Calu3 (cell line): Measurements from ENCODE around the gene OXSR1. TPM values are rescaled to one million over a fixed set of nuclear protein-coding genes. Genes with fewer than 3 reads are reported as not detected.
"Not testable (repeated sequence)": the region's sequence is repeated elsewhere in the genome, so short reads cannot be mapped to it uniquely, and the experiment has no call there.

Source experiments
- BruUV-seq: library from RNA; stranded (reverse); fragments of 400-500 nt; replicated peaks from 2 replicates; lab custom pipeline; 2021; lab: Mats Ljungman, UMichigan
- CTCF ChIA-PET: fragments of 300-600 bp; sonication (Branson Sonifier 250); formaldehyde crosslinking; loops from one replicate; lab custom pipeline; 2022; ENCODE audit warnings: antibody characterized with exemption; lab: Charles Lee
- DNase-seq: peaks from one replicate; pipeline ENCODE4 v3.0.0; 2022
- H3K27ac Mint-ChIP-seq: one replicate; pipeline ENCODE4 v1.8.0; 2022; ENCODE audit warnings: mixed read lengths; ENCODE audit not compliant: unreplicated experiment
- H3K27me3 Mint-ChIP-seq: one replicate; pipeline ENCODE4 v1.8.0; 2022; ENCODE audit warnings: mixed read lengths; ENCODE audit not compliant: unreplicated experiment
- H3K36me3 Mint-ChIP-seq: one replicate; pipeline ENCODE4 v1.8.0; 2022; ENCODE audit warnings: mild to moderate bottlenecking, moderate library complexity, mixed read lengths; ENCODE audit not compliant: insufficient read depth, unreplicated experiment
- H3K4me1 Mint-ChIP-seq: one replicate; pipeline ENCODE4 v1.8.0; 2022; ENCODE audit warnings: mild to moderate bottlenecking, low read depth, mixed read lengths; ENCODE audit not compliant: unreplicated experiment
- H3K4me3 Mint-ChIP-seq: one replicate; pipeline ENCODE4 v1.8.0; 2022; ENCODE audit warnings: mild to moderate bottlenecking, low read depth, moderate library complexity, mixed read lengths; ENCODE audit not compliant: unreplicated experiment
- H3K9me3 Mint-ChIP-seq: one replicate; pipeline ENCODE4 v1.8.0; 2022; ENCODE audit warnings: low read depth, mixed read lengths; ENCODE audit not compliant: unreplicated experiment
- CTCF ChIP-seq: fragments of 200-600 bp; IDR thresholded peaks from one replicate; pipeline ENCODE4 v1.8.0; 2022; ENCODE audit warnings: antibody characterized with exemption; ENCODE audit not compliant: unreplicated experiment
- intact Hi-C: fragments of 100-400 bp; cut with micrococcal nuclease; formaldehyde crosslinking; loops from one replicate; pipeline ENCODE4 v1.10.0; 2022; ENCODE audit not compliant: unreplicated experiment
- total RNA-seq: library from RNA; stranded (reverse); gene quantifications from 2 replicates; pipeline ENCODE4 v1.2.3, GENCODE V29; 2022

Gene OXSR1
- total RNA-seq, 1 experiment from 2014 or later = 50.4 TPM

DNA sequence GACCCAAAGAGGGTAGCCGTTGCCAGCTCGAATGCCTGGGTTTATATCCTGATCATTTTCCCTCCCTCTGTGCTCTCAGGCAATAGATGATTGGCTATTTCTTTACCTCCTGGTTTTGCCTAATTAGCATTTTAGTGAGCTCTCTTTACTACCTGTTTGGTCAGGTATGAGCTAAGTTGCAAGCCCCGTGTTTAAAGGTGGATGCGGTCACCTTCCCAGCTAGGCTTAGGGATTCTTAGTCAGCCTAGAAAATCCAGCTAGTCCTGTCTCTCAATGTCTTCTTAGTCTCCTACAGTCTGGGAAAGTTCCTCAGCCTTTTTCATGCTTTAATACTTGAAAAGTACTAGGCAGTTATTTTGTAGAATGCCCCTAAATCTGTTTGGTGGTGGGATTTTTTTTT is 131.7 kb downstream of the OXSR1 start:
- DNase-seq, H3K27ac Mint-ChIP-seq, H3K4me1 Mint-ChIP-seq, CTCF ChIA-PET, H3K4me3 Mint-ChIP-seq, H3K9me3 Mint-ChIP-seq, H3K27me3 Mint-ChIP-seq, H3K36me3 Mint-ChIP-seq, BruUV-seq: not testable (repeated sequence)
- intact Hi-C loops = loop anchor here (5.0 kb wide), 1 partner anchor 180 kb away; no protein-coding TSS in a partner anchor

DNA sequence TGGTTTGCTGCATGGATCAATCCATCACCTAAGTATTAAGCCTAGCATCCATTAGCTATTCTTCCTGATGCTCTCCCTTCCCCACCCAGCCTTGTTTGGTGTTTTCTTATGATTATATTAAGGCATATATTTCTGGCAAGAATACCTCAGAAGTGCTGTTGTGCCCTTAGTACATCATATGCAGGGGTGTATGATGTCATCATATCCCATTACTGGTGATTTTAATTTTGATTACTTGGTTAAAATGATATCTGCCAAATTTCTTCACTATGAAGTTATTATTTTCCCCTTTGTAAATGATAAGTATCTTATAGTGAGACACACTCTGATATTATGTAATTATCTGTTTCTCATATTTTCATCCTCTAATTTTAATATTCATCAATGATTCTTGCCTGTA is 132.2 kb downstream of the OXSR1 start:
- Mint-ChIP-seq H3K4me1 (no peaks in the 10 kb centered on the region), H3K9me3 (no peaks in the 10 kb centered on the region), H3K27me3 (no peaks in the 10 kb centered on the region), H3K27ac (no peak overlapping the region), H3K4me3 (no peak overlapping the region), H3K36me3 (no peaks in the 10 kb centered on the region)
- intact Hi-C loops = loop anchor here (5.0 kb wide), 1 partner anchor 180 kb away; no protein-coding TSS in a partner anchor
- TF ChIP-seq CTCF = no peak
- no TSS peak for BruUV-seq
- DNase-seq = no peak
- CTCF ChIA-PET = interaction anchor here (0.6 to 1.0 kb wide), 6 partner anchors 33 to 472 kb away, joined by 3 to 5 read pairs (median 3); partner anchors contain the start of gene EXOG

DNA sequence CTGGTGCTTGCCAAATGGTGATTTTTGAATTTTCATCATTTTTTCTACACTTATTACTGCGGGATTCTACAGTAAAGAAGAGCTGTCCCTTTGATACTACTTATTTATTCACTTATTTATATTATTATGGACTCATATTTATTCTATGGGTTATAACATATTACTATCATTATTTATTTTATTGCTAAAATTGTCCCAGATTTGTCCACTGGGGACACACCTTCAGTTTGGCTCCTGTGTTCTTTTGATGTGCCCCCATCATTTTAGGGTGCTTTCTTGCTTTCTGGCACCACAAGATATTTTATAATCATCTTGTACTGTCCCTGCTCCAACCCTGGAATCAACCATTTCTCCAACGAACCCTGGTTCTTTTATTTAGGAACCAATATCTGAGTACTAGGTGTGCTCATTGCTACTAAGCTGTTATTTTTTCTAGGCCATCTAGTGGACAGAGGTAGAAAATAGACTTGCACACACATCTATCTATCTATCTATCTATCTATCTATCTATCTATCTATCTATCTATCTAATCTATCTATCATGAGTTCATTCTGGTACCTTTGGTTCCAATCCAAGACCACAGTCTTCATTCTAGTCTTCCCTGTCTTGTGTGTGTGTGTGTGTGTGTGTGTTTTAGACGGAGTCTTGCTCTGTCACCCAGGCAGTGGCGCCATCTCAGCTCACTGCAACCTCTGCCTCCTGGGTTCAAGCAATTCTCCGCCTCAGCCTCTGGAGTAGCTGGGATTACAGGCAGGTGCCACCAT is 132.8 kb downstream of the OXSR1 start:
- intact Hi-C loops = loop anchor here (5.0 kb wide), 1 partner anchor 181 kb away; no protein-coding TSS in a partner anchor
- H3K9me3 Mint-ChIP-seq = no peaks in the 10 kb centered on the region

More for the DNA sequence above, 132.8 kb downstream of the OXSR1 start:
- Mint-ChIP-seq H3K36me3 (no peaks in the 10 kb centered on the region), H3K27ac (no peak overlapping the region), H3K27me3 (no peaks in the 10 kb centered on the region), H3K4me1 (no peaks in the 10 kb centered on the region), H3K4me3 (no peak overlapping the region)
- peak; percentile 65 for TF ChIP-seq CTCF
- CTCF ChIA-PET = interaction anchor here (0.6 to 1.0 kb wide), 6 partner anchors 34 to 472 kb away, joined by 3 to 5 read pairs (median 3); partner anchors contain the start of gene EXOG
- no TSS peak for BruUV-seq
- no peak for DNase-seq

Other genes starting within 250 kb of the OXSR1 start
- gene VILL, start 174.8 kb upstream of the OXSR1 start, total RNA-seq = 52.6 and 86.8 TPM in 2 replicates
- 7.8 and 9.8 TPM in 2 replicates for gene PLCD1, start 135.9 kb upstream of the OXSR1 start, total RNA-seq
- gene DLEC1, start 126.3 kb upstream of the OXSR1 start, total RNA-seq = 0.28 and 0.78 TPM in 2 replicates
- gene ACAA1, start 28.4 kb upstream of the OXSR1 start, total RNA-seq = 64.5 and 71.1 TPM in 2 replicates
- gene MYD88, start 26.9 kb upstream of the OXSR1 start, total RNA-seq = 35.2 and 44.2 TPM in 2 replicates
- gene SLC22A13, start 100.3 kb downstream of the OXSR1 start, total RNA-seq = 3.2 and 3.5 TPM in 2 replicates
- gene SLC22A14, start 116.8 kb downstream of the OXSR1 start, total RNA-seq = 1.8 and 2.1 TPM in 2 replicates
- 11.1 and 12.2 TPM in 2 replicates for gene XYLB, start 181.2 kb downstream of the OXSR1 start, total RNA-seq